HEK293 (cell line): ENCODE data around the gene DGKQ.

ENCODE experiments used
- CTCF ChIA-PET: fragments of 350-600 bp; formaldehyde crosslinking; extraction: SDS; loops from one replicate; lab custom pipeline; 2021; ENCODE audit warnings: antibody characterized with exemption; lab: Yijun Ruan, JAX
- POLR2A ChIA-PET: fragments of 300-600 bp; formaldehyde crosslinking; extraction: SDS; loops from one replicate; lab custom pipeline; 2020; ENCODE audit warnings: antibody characterized with exemption, inconsistent platforms; lab: Yijun Ruan, JAX
- H3K27ac ChIP-seq: fragments of 200-500 bp; sonication (Bioruptor generic); 2 replicates; pipeline ENCODE4 v1.5.1; 2014; ENCODE audit warnings: low read depth, low read length, control low read depth, inconsistent platforms; ENCODE audit errors: extremely low read depth
- H3K36me3 ChIP-seq, 2 experiments: fragments of 200-500 bp in 1 of 2; sonication (Bioruptor generic) in 1 of 2; 1 replicate in 1 of 2; 2 replicates in 1 of 2; pipeline ENCODE4 v1.5.1; 2014 to 2017; ENCODE audit warnings: inconsistent platforms in 2 of 2, low read length in 2 of 2; ENCODE audit not compliant: control insufficient read depth in 2 of 2, insufficient read depth in 1 of 2
- H3K4me1 ChIP-seq: fragments of 200-500 bp; sonication (Bioruptor generic); 2 replicates; pipeline ENCODE4 v1.5.1; 2014; ENCODE audit warnings: mild to moderate bottlenecking, low read length, inconsistent platforms; ENCODE audit not compliant: control insufficient read depth, insufficient read depth
- H3K4me3 ChIP-seq: 2 replicates; pipeline ENCODE4 v1.5.1; 2011; ENCODE audit warnings: low read depth, mild to moderate bottlenecking, control low read depth, low read length, moderate library complexity
- H3K9me3 ChIP-seq: fragments of 200-500 bp; sonication (Bioruptor generic); 2 replicates; pipeline ENCODE4 v1.5.1; 2014; ENCODE audit warnings: low read depth, low read length, inconsistent platforms; ENCODE audit not compliant: control insufficient read depth, insufficient read depth
- EGR2 ChIP-seq: fragments of 450-650 bp; formaldehyde crosslinking; IDR thresholded peaks from 2 replicates; pipeline ENCODE4 v1.5.1; 2016; ENCODE audit warnings: low read depth, missing biosample characterization, missing genetic modification characterization
- GFI1B ChIP-seq: fragments of 450-650 bp; formaldehyde crosslinking; IDR thresholded peaks from 2 replicates; pipeline ENCODE4 v1.5.1; 2016; ENCODE audit warnings: missing biosample characterization, missing genetic modification characterization
- GLIS1 ChIP-seq: fragments of 450-650 bp; formaldehyde crosslinking; IDR thresholded peaks from 2 replicates; pipeline ENCODE4 v1.5.1; 2016; ENCODE audit warnings: missing biosample characterization, missing genetic modification characterization
- GLIS2 ChIP-seq: fragments of 450-650 bp; formaldehyde crosslinking; IDR thresholded peaks from 2 replicates; pipeline ENCODE4 v1.5.1; 2016; ENCODE audit warnings: missing biosample characterization, missing genetic modification characterization
- KLF1 ChIP-seq: fragments of 450-650 bp; formaldehyde crosslinking; IDR thresholded peaks from 2 replicates; pipeline ENCODE4 v1.5.1; 2016; ENCODE audit warnings: missing biosample characterization, missing genetic modification characterization
- RBAK ChIP-seq: fragments of 450-650 bp; formaldehyde crosslinking; IDR thresholded peaks from 2 replicates; pipeline ENCODE4 v1.5.1; 2016; ENCODE audit warnings: missing biosample characterization, missing genetic modification characterization
- SETDB1 ChIP-seq: IDR thresholded peaks from one replicate; pipeline ENCODE4 v1.6.1; 2017; ENCODE audit warnings: mild to moderate bottlenecking, low read length, moderate library complexity, mixed read lengths; ENCODE audit not compliant: insufficient read length
- ZNF133 ChIP-seq: fragments of 450-650 bp; formaldehyde crosslinking; IDR thresholded peaks from 2 replicates; pipeline ENCODE4 v1.5.1; 2016; ENCODE audit warnings: missing biosample characterization, missing genetic modification characterization
- ZNF211 ChIP-seq: fragments of 450-650 bp; formaldehyde crosslinking; IDR thresholded peaks from 2 replicates; pipeline ENCODE4 v1.5.1; 2016; ENCODE audit warnings: low read depth, missing biosample characterization, missing genetic modification characterization
- ZNF223 ChIP-seq: fragments of 450-650 bp; formaldehyde crosslinking; IDR thresholded peaks from 2 replicates; pipeline ENCODE4 v1.5.1; 2016; ENCODE audit warnings: missing biosample characterization, missing genetic modification characterization
- ZNF292 ChIP-seq: fragments of 450-650 bp; formaldehyde crosslinking; IDR thresholded peaks from 2 replicates; pipeline ENCODE4 v1.5.1; 2016; ENCODE audit warnings: low read depth, missing biosample characterization, missing genetic modification characterization, borderline replicate concordance
- ZNF311 ChIP-seq: fragments of 450-650 bp; formaldehyde crosslinking; IDR thresholded peaks from 2 replicates; pipeline ENCODE4 v1.5.1; 2017; ENCODE audit warnings: missing biosample characterization, missing genetic modification characterization, borderline replicate concordance
- ZNF558 ChIP-seq: fragments of 450-650 bp; formaldehyde crosslinking; IDR thresholded peaks from 2 replicates; pipeline ENCODE4 v1.5.1; 2016; ENCODE audit warnings: missing biosample characterization, missing genetic modification characterization
- ZNF600 ChIP-seq: fragments of 450-650 bp; formaldehyde crosslinking; IDR thresholded peaks from 2 replicates; pipeline ENCODE4 v1.5.1; 2016; ENCODE audit warnings: missing biosample characterization, missing genetic modification characterization
- ZNF768 ChIP-seq: fragments of 450-650 bp; formaldehyde crosslinking; IDR thresholded peaks from 2 replicates; pipeline ENCODE4 v1.5.1; 2018; ENCODE audit warnings: missing biosample characterization, mild to moderate bottlenecking, missing genetic modification characterization
- TF ChIP-seq, protein P1 (sequence below): fragments of 450-650 bp; formaldehyde crosslinking; IDR thresholded peaks from 2 replicates; pipeline ENCODE4 v1.5.1; 2016; ENCODE audit warnings: missing biosample characterization, missing genetic modification characterization
- TF ChIP-seq, protein P2 (sequence below): fragments of 450-650 bp; IDR thresholded peaks from 2 replicates; pipeline ENCODE4 v1.5.1; 2018; ENCODE audit warnings: missing biosample characterization, mild to moderate bottlenecking, missing genetic modification characterization
- TF ChIP-seq, protein P3 (sequence below): fragments of 450-650 bp; IDR thresholded peaks from 2 replicates; pipeline ENCODE4 v1.5.1; 2018; ENCODE audit warnings: missing biosample characterization, missing genetic modification characterization

The DGKQ gene

DNA sequence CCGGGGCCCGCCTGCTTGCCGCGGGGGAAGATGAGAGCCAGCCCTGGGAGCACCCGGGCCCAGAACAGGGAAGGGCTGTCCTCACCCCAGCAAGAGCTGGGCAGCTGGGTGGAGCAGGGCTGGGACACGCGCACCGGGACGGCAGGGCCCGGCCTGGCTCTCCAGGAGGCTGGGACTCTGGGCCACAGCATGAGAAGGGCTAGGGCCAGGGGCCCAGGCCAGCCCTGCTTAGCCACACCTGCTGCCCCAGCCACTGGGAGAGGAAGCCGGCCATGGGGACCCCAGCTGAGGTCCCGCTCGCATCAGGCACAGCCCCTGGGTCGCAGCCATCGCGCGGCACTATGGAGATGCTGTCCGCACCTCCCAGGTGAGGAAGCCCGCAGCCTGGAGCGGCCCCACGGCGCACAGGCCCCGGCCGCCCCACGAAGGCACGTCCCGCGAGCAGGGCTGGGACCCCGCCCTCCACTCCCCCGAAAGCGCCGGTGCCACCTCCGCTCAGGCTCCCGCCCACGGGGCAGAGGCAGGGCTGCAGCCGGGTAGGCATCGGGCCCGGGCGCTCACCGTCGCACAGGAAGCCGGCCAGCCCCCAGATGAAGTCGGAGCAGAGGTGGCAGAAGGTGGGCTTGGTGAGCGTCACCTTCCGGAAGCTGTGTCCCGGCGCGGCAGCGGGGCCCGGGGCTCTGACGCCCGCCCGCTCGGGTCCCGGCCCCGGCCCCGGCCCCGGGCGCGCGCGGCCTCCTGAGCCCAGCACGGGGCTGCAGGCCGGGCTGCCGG is 531 bp downstream of the DGKQ start (continued):
- 0 out of 2 replicates have a peak, but pooled peaks have one; percentile 19 for TF ChIP-seq ZNF600 (tag by site-specific recombination)
- peak; percentile 73 for TF ChIP-seq EGR2
- no peak for TF ChIP-seq ZNF292
- peak; percentile 40; the same call in 1 of the 2 replicates for TF ChIP-seq GLIS1 (tag by site-specific recombination)
- TF ChIP-seq SETDB1: no peak

- TF ChIP-seq ZNF133 (tag by site-specific recombination): no peak
- peak; percentile 92 for TF ChIP-seq KLF1
- no peak for TF ChIP-seq ZNF223 (tag by site-specific recombination)
- no peak for TF ChIP-seq RBAK (tag by site-specific recombination)
- TF ChIP-seq ZNF768 (tag by site-specific recombination): no peak
- no peak for TF ChIP-seq ZNF558 (tag by site-specific recombination)
- TF ChIP-seq, protein P1, sequence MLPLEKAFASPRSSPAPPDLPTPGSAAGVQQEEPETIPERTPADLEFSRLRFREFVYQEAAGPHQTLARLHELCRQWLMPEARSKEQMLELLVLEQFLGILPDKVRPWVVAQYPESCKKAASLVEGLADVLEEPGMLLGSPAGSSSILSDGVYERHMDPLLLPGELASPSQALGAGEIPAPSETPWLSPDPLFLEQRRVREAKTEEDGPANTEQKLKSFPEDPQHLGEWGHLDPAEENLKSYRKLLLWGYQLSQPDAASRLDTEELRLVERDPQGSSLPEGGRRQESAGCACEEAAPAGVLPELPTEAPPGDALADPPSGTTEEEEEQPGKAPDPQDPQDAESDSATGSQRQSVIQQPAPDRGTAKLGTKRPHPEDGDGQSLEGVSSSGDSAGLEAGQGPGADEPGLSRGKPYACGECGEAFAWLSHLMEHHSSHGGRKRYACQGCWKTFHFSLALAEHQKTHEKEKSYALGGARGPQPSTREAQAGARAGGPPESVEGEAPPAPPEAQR (tag by site-specific recombination): no peak
- TF ChIP-seq, protein P2, sequence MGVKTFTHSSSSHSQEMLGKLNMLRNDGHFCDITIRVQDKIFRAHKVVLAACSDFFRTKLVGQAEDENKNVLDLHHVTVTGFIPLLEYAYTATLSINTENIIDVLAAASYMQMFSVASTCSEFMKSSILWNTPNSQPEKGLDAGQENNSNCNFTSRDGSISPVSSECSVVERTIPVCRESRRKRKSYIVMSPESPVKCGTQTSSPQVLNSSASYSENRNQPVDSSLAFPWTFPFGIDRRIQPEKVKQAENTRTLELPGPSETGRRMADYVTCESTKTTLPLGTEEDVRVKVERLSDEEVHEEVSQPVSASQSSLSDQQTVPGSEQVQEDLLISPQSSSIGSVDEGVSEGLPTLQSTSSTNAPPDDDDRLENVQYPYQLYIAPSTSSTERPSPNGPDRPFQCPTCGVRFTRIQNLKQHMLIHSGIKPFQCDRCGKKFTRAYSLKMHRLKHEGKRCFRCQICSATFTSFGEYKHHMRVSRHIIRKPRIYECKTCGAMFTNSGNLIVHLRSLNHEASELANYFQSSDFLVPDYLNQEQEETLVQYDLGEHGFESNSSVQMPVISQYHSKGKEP (tag by site-specific recombination): no peak
- TF ChIP-seq ZNF211: no peak
- peak; percentile 30; the same call in 1 of the 2 replicates for TF ChIP-seq GLIS2
- H3K27ac ChIP-seq: no peak overlapping the region
- ChIA-PET CTCF (no interaction called here), POLR2A (no interaction called here)
- no peaks in the 10 kb centered on the region for H3K9me3 ChIP-seq
- peaks cover 0 to under 1% of the 10 kb centered on the region in 2 experiments; a peak in 1 of 3 replicates for H3K36me3 ChIP-seq
- no peaks in the 10 kb centered on the region for H3K4me1 ChIP-seq
- no peak overlapping the region for H3K4me3 ChIP-seq
Measured at GRCh38 chr4:971666-972500, 1.5 kb downstream of the DGKQ start.

DNA sequence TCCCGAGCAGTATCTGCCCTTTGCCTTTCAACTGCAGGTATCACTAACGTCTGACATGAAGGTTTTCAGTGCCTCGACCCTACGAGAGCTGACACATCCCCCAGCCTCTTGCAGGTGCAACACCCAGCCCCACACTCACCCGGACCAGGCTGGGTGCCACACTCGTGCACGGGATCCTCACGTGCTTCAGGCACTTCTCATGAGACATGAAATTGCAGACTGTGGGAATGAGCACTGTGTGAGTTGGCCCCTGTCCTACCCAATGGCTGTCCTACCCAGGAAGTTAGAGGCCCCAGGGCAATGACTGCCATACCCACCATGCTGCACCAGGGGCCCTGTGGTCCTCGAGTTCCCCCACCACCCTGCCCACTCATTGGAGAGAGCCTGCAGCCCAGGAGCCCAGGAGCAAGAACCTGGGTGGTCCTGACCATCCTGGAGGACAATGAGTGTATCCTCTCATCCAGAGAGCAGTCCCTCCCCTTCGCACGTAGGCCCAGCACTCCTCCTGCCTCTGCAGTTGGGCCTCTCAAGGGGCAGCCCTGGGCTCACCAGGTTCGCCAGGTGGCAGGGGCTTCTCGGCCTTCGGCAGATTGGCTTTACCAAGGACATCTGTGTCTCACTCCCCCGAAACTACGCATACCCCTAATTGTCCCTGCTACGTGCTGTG is 2.4 kb downstream of the DGKQ start:
- TF ChIP-seq GFI1B (tag by site-specific recombination): no peak
- TF ChIP-seq, protein P3, sequence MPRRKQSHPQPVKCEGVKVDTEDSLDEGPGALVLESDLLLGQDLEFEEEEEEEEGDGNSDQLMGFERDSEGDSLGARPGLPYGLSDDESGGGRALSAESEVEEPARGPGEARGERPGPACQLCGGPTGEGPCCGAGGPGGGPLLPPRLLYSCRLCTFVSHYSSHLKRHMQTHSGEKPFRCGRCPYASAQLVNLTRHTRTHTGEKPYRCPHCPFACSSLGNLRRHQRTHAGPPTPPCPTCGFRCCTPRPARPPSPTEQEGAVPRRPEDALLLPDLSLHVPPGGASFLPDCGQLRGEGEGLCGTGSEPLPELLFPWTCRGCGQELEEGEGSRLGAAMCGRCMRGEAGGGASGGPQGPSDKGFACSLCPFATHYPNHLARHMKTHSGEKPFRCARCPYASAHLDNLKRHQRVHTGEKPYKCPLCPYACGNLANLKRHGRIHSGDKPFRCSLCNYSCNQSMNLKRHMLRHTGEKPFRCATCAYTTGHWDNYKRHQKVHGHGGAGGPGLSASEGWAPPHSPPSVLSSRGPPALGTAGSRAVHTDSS (tag by site-specific recombination): no peak
- no peak for TF ChIP-seq ZNF311 (tag by site-specific recombination)
- Histone ChIP-seq H3K27ac (no peak overlapping the region), H3K9me3 (no peaks in the 10 kb centered on the region), H3K4me1 (no peaks in the 10 kb centered on the region), H3K36me3 (peaks cover 0 to 10% of the 10 kb centered on the region in 2 experiments; a peak in 1 of 3 replicates), H3K4me3 (no peak overlapping the region)
- ChIA-PET CTCF (no interaction called here), POLR2A (no interaction called here)
